ENCODE data around the gene KRTAP21-3. TPM values are rescaled to one million over a fixed set of nuclear protein-coding genes. Genes with fewer than 3 reads are reported as not detected.

Gene KRTAP21-3
- polyA plus RNA-seq, 12 donors, result not detected

Other genes starting within 250 kb of the KRTAP21-3 start
- not detected for gene KRTAP19-1, start 238.4 kb downstream of the KRTAP21-3 start, polyA plus RNA-seq (ENCODE audit: insufficient read length in 12 of 12)
- not detected for gene KRTAP19-2, start 231.3 kb downstream of the KRTAP21-3 start, polyA plus RNA-seq (ENCODE audit: insufficient read length in 12 of 12)
- not detected for gene KRTAP19-3, start 226.8 kb downstream of the KRTAP21-3 start, polyA plus RNA-seq (ENCODE audit: insufficient read length in 12 of 12)
- not detected for gene KRTAP19-4, start 221.6 kb downstream of the KRTAP21-3 start, polyA plus RNA-seq (ENCODE audit: insufficient read length in 12 of 12)
- gene KRTAP19-5, start 216.6 kb downstream of the KRTAP21-3 start, polyA plus RNA-seq (ENCODE audit: insufficient read length in 12 of 12), result not detected
- not detected for gene KRTAP19-6, start 176.9 kb downstream of the KRTAP21-3 start, polyA plus RNA-seq (ENCODE audit: insufficient read length in 12 of 12)
- not detected for gene KRTAP19-7, start 157.5 kb downstream of the KRTAP21-3 start, polyA plus RNA-seq (ENCODE audit: insufficient read length in 12 of 12)
- gene KRTAP22-2, start 128.4 kb downstream of the KRTAP21-3 start, polyA plus RNA-seq (ENCODE audit: insufficient read length in 12 of 12), result not detected
- not detected for gene KRTAP6-3, start 126.3 kb downstream of the KRTAP21-3 start, polyA plus RNA-seq (ENCODE audit: insufficient read length in 12 of 12)
- gene KRTAP6-2, start 119.9 kb downstream of the KRTAP21-3 start, polyA plus RNA-seq (ENCODE audit: insufficient read length in 12 of 12), result not detected
- gene KRTAP22-1, start 117.7 kb downstream of the KRTAP21-3 start, polyA plus RNA-seq (ENCODE audit: insufficient read length in 12 of 12), result not detected
- not detected for gene KRTAP6-1, start 104.8 kb downstream of the KRTAP21-3 start, polyA plus RNA-seq (ENCODE audit: insufficient read length in 12 of 12)
- gene KRTAP20-1, start 102.4 kb downstream of the KRTAP21-3 start, polyA plus RNA-seq (ENCODE audit: insufficient read length in 12 of 12), result not detected
- gene KRTAP20-4, start 98.2 kb downstream of the KRTAP21-3 start, polyA plus RNA-seq (ENCODE audit: insufficient read length in 12 of 12), result not detected
- gene KRTAP20-2, start 83.6 kb downstream of the KRTAP21-3 start, polyA plus RNA-seq (ENCODE audit: insufficient read length in 12 of 12), result not detected
- not detected for gene KRTAP20-3, start 75.9 kb downstream of the KRTAP21-3 start, polyA plus RNA-seq (ENCODE audit: insufficient read length in 12 of 12)
- not detected for gene KRTAP21-2, start 28.5 kb upstream of the KRTAP21-3 start, polyA plus RNA-seq (ENCODE audit: insufficient read length in 12 of 12)
- gene KRTAP21-1, start 36.7 kb upstream of the KRTAP21-3 start, polyA plus RNA-seq (ENCODE audit: insufficient read length in 12 of 12), result not detected
- not detected for gene KRTAP8-1, start 94.5 kb upstream of the KRTAP21-3 start, polyA plus RNA-seq (ENCODE audit: insufficient read length in 12 of 12)
- gene KRTAP7-1, start 111.0 kb upstream of the KRTAP21-3 start, polyA plus RNA-seq (ENCODE audit: insufficient read length in 12 of 12), result not detected
- not detected for gene KRTAP11-1, start 162.8 kb upstream of the KRTAP21-3 start, polyA plus RNA-seq (ENCODE audit: insufficient read length in 12 of 12)

Measured in muscle of arm (tissue), 12 donors.